Brain microvascular endothelial cell (primary cell): ENCODE measurements around the gene SCAF4.
"Not testable (repeated sequence)": the region's sequence is repeated elsewhere in the genome, so short reads cannot be mapped to it uniquely, and the experiment has no call there.

Experiments used
- DNase-seq: peaks from one replicate; pipeline ENCODE4 v3.0.0-alpha.2; 2020
- H3K27ac ChIP-seq: fragments of 250-450 bp; sonication (Bioruptor Pico); 2 replicates; pipeline ENCODE4 v1.5.1; 2020; ENCODE audit warnings: mild to moderate bottlenecking, moderate library complexity
- H3K27me3 ChIP-seq: fragments of 250-450 bp; sonication (Bioruptor Pico); replicated peaks from 2 replicates; pipeline ENCODE4 v1.5.1; 2020; ENCODE audit warnings: mild to moderate bottlenecking
- H3K36me3 ChIP-seq: fragments of 250-450 bp; sonication (Bioruptor Pico); replicated peaks from 2 replicates; pipeline ENCODE4 v1.5.1; 2020; ENCODE audit warnings: mild to moderate bottlenecking
- H3K4me3 ChIP-seq: 2 replicates; pipeline ENCODE4 v1.5.1; 2011; ENCODE audit warnings: low read depth, mild to moderate bottlenecking, control low read depth, low read length, moderate library complexity
- CTCF ChIP-seq: IDR thresholded peaks from 2 replicates; pipeline ENCODE4 v1.5.1; 2011; ENCODE audit warnings: low read depth, mild to moderate bottlenecking, moderate library complexity, low read length, control low read depth, inconsistent platforms; ENCODE audit errors: missing control alignments
- in situ Hi-C: cut with HindIII; loops from 2 replicates; pipeline ENCODE4 v1.10.0; 2017; ENCODE audit warnings: low sequenced_read_pairs, low pct_ligation_motif_present

SCAF4 gene

GRCh38 chr21:31772674-31773555, 41.0 kb upstream of the SCAF4 start:
- no peak for TF ChIP-seq CTCF
- Histone ChIP-seq H3K27me3 (no peaks in the 10 kb centered on the region), H3K27ac (no peak overlapping the region), H3K4me3 (no peak overlapping the region), H3K36me3 (no peaks in the 10 kb centered on the region)
- in situ Hi-C loops = no loop called here
- DNase-seq = no peak

- Histone ChIP-seq H3K36me3 (no peaks in the 10 kb centered on the region), H3K27me3 (no peaks in the 10 kb centered on the region), H3K4me3 (no peak overlapping the region), H3K27ac (no peak overlapping the region)
- in situ Hi-C loops = no loop called here
- TF ChIP-seq CTCF = no peak
- no peak for DNase-seq
Observed at GRCh38 chr21:31771685-31772084, 39.8 kb upstream of the SCAF4 start.

GRCh38 chr21:31768710-31769109, 36.8 kb upstream of the SCAF4 start:
- TF ChIP-seq CTCF = no peak
- Histone ChIP-seq H3K27me3 (no peaks in the 10 kb centered on the region), H3K27ac (no peak overlapping the region), H3K4me3 (no peak overlapping the region), H3K36me3 (no peaks in the 10 kb centered on the region)
- no peak for DNase-seq
- in situ Hi-C loops = no loop called here

GRCh38 chr21:31766899-31767298, 35.0 kb upstream of the SCAF4 start:
- Histone ChIP-seq H3K4me3 (no peak overlapping the region), H3K27me3 (no peaks in the 10 kb centered on the region), H3K27ac (no peak overlapping the region), H3K36me3 (no peaks in the 10 kb centered on the region)
- no peak for DNase-seq
- in situ Hi-C loops = no loop called here
- TF ChIP-seq CTCF = no peak

GRCh38 chr21:31765850-31766249, 33.9 kb upstream of the SCAF4 start:
- H3K27ac ChIP-seq, DNase-seq, H3K4me3 ChIP-seq, in situ Hi-C loops, H3K27me3 ChIP-seq, H3K36me3 ChIP-seq: not testable (repeated sequence)

- no peak for DNase-seq
- in situ Hi-C loops = no loop called here
- Histone ChIP-seq H3K4me3 (no peak overlapping the region), H3K36me3 (no peaks in the 10 kb centered on the region), H3K27me3 (no peaks in the 10 kb centered on the region), H3K27ac (no peak overlapping the region)
- no peak for TF ChIP-seq CTCF
Observed at GRCh38 chr21:31760931-31761330, 29.0 kb upstream of the SCAF4 start.
